NCI-H526 treated with DMSO at 0.1 percent for 48 hours (cell line): ENCODE results near the gene EEF1AKMT4.

ENCODE experiments used
- DNase-seq: peaks from one replicate; lab custom pipeline; 2025; lab: John Stamatoyannopoulos, UW

The EEF1AKMT4 gene

GRCh38 chr3:184235381-184236032 lies 14.0 kb upstream of the EEF1AKMT4 start:
- peak; percentile 26 for DNase-seq

- no peak for DNase-seq
Measured at GRCh38 chr3:184236033-184236410, 13.4 kb upstream of the EEF1AKMT4 start.

GRCh38 chr3:184236636-184237035 lies 12.8 kb upstream of the EEF1AKMT4 start:
- DNase-seq: no peak

GRCh38 chr3:184237211-184237610 lies 12.3 kb upstream of the EEF1AKMT4 start:
- DNase-seq: no peak

GRCh38 chr3:184237807-184238206 lies 11.7 kb upstream of the EEF1AKMT4 start:
- no peak for DNase-seq

GRCh38 chr3:184238246-184238818 lies 11.1 kb upstream of the EEF1AKMT4 start:
- DNase-seq: no peak

GRCh38 chr3:184239221-184239620 lies 10.3 kb upstream of the EEF1AKMT4 start:
- no peak for DNase-seq

- DNase-seq: no peak
Measured at GRCh38 chr3:184239708-184240107, 9.8 kb upstream of the EEF1AKMT4 start.

- DNase-seq: no peak
Measured at GRCh38 chr3:184240384-184241140, 8.9 kb upstream of the EEF1AKMT4 start.

GRCh38 chr3:184241141-184241446 lies 8.4 kb upstream of the EEF1AKMT4 start:
- no peak for DNase-seq

- DNase-seq: peak; percentile 70
Measured at GRCh38 chr3:184241447-184242296, 7.8 kb upstream of the EEF1AKMT4 start.

GRCh38 chr3:184242297-184242685 lies 7.2 kb upstream of the EEF1AKMT4 start:
- no peak for DNase-seq

GRCh38 chr3:184248454-184249411 lies 739 bp upstream of the EEF1AKMT4 start, which contains the start of gene ALG3:
TSS of gene ALG3 (minus strand) at chr3:184248962. CDS start at chr3:184248940, 22 bp downstream.
- DNase-seq: peak; percentile 49

GRCh38 chr3:184250167-184250828 lies 826 bp downstream of the EEF1AKMT4 start:
- peak; percentile 90 for DNase-seq

GRCh38 chr3:184255291-184256039 lies 6.0 kb downstream of the EEF1AKMT4 start:
- no peak for DNase-seq

- DNase-seq: no peak
Measured at GRCh38 chr3:184257083-184257915, 7.8 kb downstream of the EEF1AKMT4 start.

- DNase-seq: no peak
Measured at GRCh38 chr3:184258926-184259325, 9.5 kb downstream of the EEF1AKMT4 start.

- peak; percentile 10 for DNase-seq
Measured at GRCh38 chr3:184259396-184259877, 10.0 kb downstream of the EEF1AKMT4 start.
